HG03571 (cell line): ENCODE results near the gene TMEM72.

Source experiments
- ATAC-seq: cut with Tn5 transposase; IDR thresholded peaks from one replicate; pipeline ENCODE4 v1.9.1; 2021; ENCODE audit not compliant: unreplicated experiment

TMEM72 gene

GRCh38 chr10:44977287-44978212 lies 66.4 kb downstream of the TMEM72 start:
- ATAC-seq = no peak

GRCh38 chr10:44978213-44978569 lies 67.1 kb downstream of the TMEM72 start:
- ATAC-seq = no peak

GRCh38 chr10:44978570-44979280 lies 67.6 kb downstream of the TMEM72 start, which contains the start of gene DEPP1:
Gene DEPP1, minus strand, starts transcription at chr10:44978809. Its CDS starts 779 bp downstream, at chr10:44978030.
- no peak for ATAC-seq

GRCh38 chr10:44979281-44980191 lies 68.4 kb downstream of the TMEM72 start:
- no peak for ATAC-seq

GRCh38 chr10:44980309-44981171 lies 69.4 kb downstream of the TMEM72 start:
- ATAC-seq = no peak

GRCh38 chr10:44981172-44982113 lies 70.3 kb downstream of the TMEM72 start:
- ATAC-seq = peak; percentile 40

- ATAC-seq = peak; percentile 49
Observed at GRCh38 chr10:44982114-44982460, 71.0 kb downstream of the TMEM72 start.

GRCh38 chr10:44982496-44982895 lies 71.4 kb downstream of the TMEM72 start:
- ATAC-seq = no peak

- ATAC-seq = no peak
Observed at GRCh38 chr10:44983066-44983894, 72.1 kb downstream of the TMEM72 start.

- no peak for ATAC-seq
Observed at GRCh38 chr10:44983895-44984278, 72.8 kb downstream of the TMEM72 start.

GRCh38 chr10:44984671-44985101 lies 73.5 kb downstream of the TMEM72 start:
- ATAC-seq = no peak

GRCh38 chr10:44985175-44985681 lies 74.1 kb downstream of the TMEM72 start:
- ATAC-seq = no peak

GRCh38 chr10:44986179-44986578 lies 75.0 kb downstream of the TMEM72 start:
- ATAC-seq = no peak
